WTC11 (cell line): Measurements from ENCODE around the gene TIPARP.

ENCODE experiments used
- CTCF ChIP-seq: fragments of 200-600 bp; IDR thresholded peaks from 2 replicates; pipeline ENCODE4 v1.8.0; 2022; ENCODE audit warnings: antibody characterized with exemption
- E2F4 ChIP-seq: sonication (generic); formaldehyde crosslinking; IDR thresholded peaks from 2 replicates; pipeline ENCODE4 v1.8.1; 2022; ENCODE audit warnings: low read depth, mild to moderate bottlenecking, moderate library complexity, missing genetic modification reagents, borderline replicate concordance
- E2F5 ChIP-seq: sonication (generic); formaldehyde crosslinking; IDR thresholded peaks from 2 replicates; pipeline ENCODE4 v1.8.1; 2022; ENCODE audit warnings: mild to moderate bottlenecking, moderate library complexity, missing genetic modification reagents
- ETV6 ChIP-seq: sonication (generic); formaldehyde crosslinking; IDR thresholded peaks from 2 replicates; pipeline ENCODE4 v1.8.1; 2022; ENCODE audit warnings: mild to moderate bottlenecking, missing genetic modification reagents
- FOXJ3 ChIP-seq: sonication (generic); formaldehyde crosslinking; IDR thresholded peaks from 2 replicates; pipeline ENCODE4 v1.9.0; 2021; ENCODE audit warnings: missing genetic modification reagents, mild to moderate bottlenecking, borderline replicate concordance
- IRF1 ChIP-seq: sonication (generic); formaldehyde crosslinking; IDR thresholded peaks from 2 replicates; pipeline ENCODE4 v1.8.0; 2023; ENCODE audit warnings: missing genetic modification reagents
- MAX ChIP-seq: sonication (generic); formaldehyde crosslinking; IDR thresholded peaks from 2 replicates; pipeline ENCODE4 v1.8.0; 2022; ENCODE audit warnings: mild to moderate bottlenecking, missing genetic modification reagents
- MXD4 ChIP-seq: fragments of 250-450 bp; sonication (Bioruptor Pico); IDR thresholded peaks from 2 replicates; pipeline ENCODE4 v1.8.0; 2021; ENCODE audit warnings: mild to moderate bottlenecking, moderate library complexity, borderline replicate concordance
- NFYB ChIP-seq: sonication (generic); formaldehyde crosslinking; conservative IDR thresholded peaks from 2 replicates; pipeline ENCODE4 v1.8.0; 2022; ENCODE audit warnings: low read depth, missing genetic modification reagents
- SP1 ChIP-seq: sonication (generic); formaldehyde crosslinking; conservative IDR thresholded peaks from 2 replicates; pipeline ENCODE4 v1.8.1; 2022; ENCODE audit warnings: missing genetic modification reagents
- TEAD4 ChIP-seq: sonication (generic); formaldehyde crosslinking; IDR thresholded peaks from 2 replicates; pipeline ENCODE4 v1.8.0; 2022; ENCODE audit warnings: mild to moderate bottlenecking, missing genetic modification reagents
- USF1 ChIP-seq: sonication (generic); formaldehyde crosslinking; IDR thresholded peaks from 2 replicates; pipeline ENCODE4 v1.8.0; 2022; ENCODE audit warnings: mild to moderate bottlenecking, missing genetic modification reagents
- USF2 ChIP-seq: sonication (generic); formaldehyde crosslinking; IDR thresholded peaks from 2 replicates; pipeline ENCODE4 v1.8.1; 2023; ENCODE audit warnings: mild to moderate bottlenecking, missing genetic modification reagents, moderate library complexity
- ZNF219 ChIP-seq: sonication (generic); formaldehyde crosslinking; IDR thresholded peaks from 2 replicates; pipeline ENCODE4 v1.8.0; 2023; ENCODE audit warnings: missing genetic modification reagents, mild to moderate bottlenecking, borderline replicate concordance

GRCh38 chr3:156682501-156682900 lies 8.1 kb downstream of the TIPARP start:
- no peak for TF ChIP-seq CTCF
- TF ChIP-seq MXD4 (CRISPR knock-in tag) = no peak
- no peak for TF ChIP-seq USF1 (CRISPR knock-in tag)
- TF ChIP-seq IRF1 (CRISPR knock-in tag) = no peak
- no peak for TF ChIP-seq USF2 (CRISPR knock-in tag)
- no peak for TF ChIP-seq TEAD4
- TF ChIP-seq ETV6 (CRISPR knock-in tag) = no peak
- TF ChIP-seq MAX (CRISPR knock-in tag) = no peak
- no peak for TF ChIP-seq NFYB (CRISPR knock-in tag)
- TF ChIP-seq E2F5 = no peak
- no peak for TF ChIP-seq SP1
- TF ChIP-seq FOXJ3 (CRISPR knock-in tag) = no peak
- no peak for TF ChIP-seq E2F4
- TF ChIP-seq ZNF219 (CRISPR knock-in tag) = no peak
